ENCODE measurements around the gene ZSWIM8.

The ZSWIM8 gene

GRCh38 chr10:73848821-73849489 is 63.5 kb downstream of the ZSWIM8 start:
- Mint-ChIP-seq H3K27ac (peak overlapping the region in 2 of 3 experiments; percentile 28 to 34), H3K27me3 (ENCODE audit: low read depth) (no peaks in the 10 kb centered on the region), H3K9me3 (no peaks in the 10 kb centered on the region), H3K4me1 (peaks cover 14% of the 10 kb centered on the region), H3K36me3 (ENCODE audit: low read depth) (peaks cover 46% of the 10 kb centered on the region), H3K4me3 (no peak overlapping the region)
- peak; percentile 99 for TF ChIP-seq CTCF (IDR thresholded peaks at IDR 0.05; ENCODE audit: unreplicated experiment in 3 of 3)

- TF ChIP-seq CTCF (IDR thresholded peaks at IDR 0.05; ENCODE audit: unreplicated experiment in 3 of 3), result no peak
- Mint-ChIP-seq H3K27ac (no peak overlapping the region), H3K9me3 (no peaks in the 10 kb centered on the region), H3K4me3 (no peak overlapping the region), H3K27me3 (ENCODE audit: low read depth) (no peaks in the 10 kb centered on the region), H3K36me3 (ENCODE audit: low read depth) (peaks cover 40% of the 10 kb centered on the region), H3K4me1 (peaks cover 14% of the 10 kb centered on the region)
These were observed 64.8 kb downstream of the ZSWIM8 start for GRCh38 chr10:73850211-73850610.

GRCh38 chr10:73850863-73851461 is 65.6 kb downstream of the ZSWIM8 start:
- H3K9me3 Mint-ChIP-seq, result no peaks in the 10 kb centered on the region
- no peak for TF ChIP-seq CTCF (IDR thresholded peaks at IDR 0.05; ENCODE audit: unreplicated experiment in 3 of 3)
- peaks cover 14% of the 10 kb centered on the region for H3K4me1 Mint-ChIP-seq
- peaks cover 39% of the 10 kb centered on the region for H3K36me3 Mint-ChIP-seq (ENCODE audit: low read depth)
- no peaks in the 10 kb centered on the region for H3K27me3 Mint-ChIP-seq (ENCODE audit: low read depth)
- no peak overlapping the region for H3K4me3 Mint-ChIP-seq
- peak overlapping the region; percentile 54 to 83 (median 76) for H3K27ac Mint-ChIP-seq
